ENCODE results near the gene SLC35F4. TPM values are rescaled to one million over a fixed set of nuclear protein-coding genes. Genes with fewer than 3 reads are reported as not detected.
A peak's percentile ranks its signal among the peaks of the same experiment; 100 is the strongest.

SLC35F4 gene
- total RNA-seq, 4 donors from 2014 or later = not detected

- no peak for TF ChIP-seq EP300 (IDR thresholded peaks at IDR 0.05)
- TF ChIP-seq, protein P1, sequence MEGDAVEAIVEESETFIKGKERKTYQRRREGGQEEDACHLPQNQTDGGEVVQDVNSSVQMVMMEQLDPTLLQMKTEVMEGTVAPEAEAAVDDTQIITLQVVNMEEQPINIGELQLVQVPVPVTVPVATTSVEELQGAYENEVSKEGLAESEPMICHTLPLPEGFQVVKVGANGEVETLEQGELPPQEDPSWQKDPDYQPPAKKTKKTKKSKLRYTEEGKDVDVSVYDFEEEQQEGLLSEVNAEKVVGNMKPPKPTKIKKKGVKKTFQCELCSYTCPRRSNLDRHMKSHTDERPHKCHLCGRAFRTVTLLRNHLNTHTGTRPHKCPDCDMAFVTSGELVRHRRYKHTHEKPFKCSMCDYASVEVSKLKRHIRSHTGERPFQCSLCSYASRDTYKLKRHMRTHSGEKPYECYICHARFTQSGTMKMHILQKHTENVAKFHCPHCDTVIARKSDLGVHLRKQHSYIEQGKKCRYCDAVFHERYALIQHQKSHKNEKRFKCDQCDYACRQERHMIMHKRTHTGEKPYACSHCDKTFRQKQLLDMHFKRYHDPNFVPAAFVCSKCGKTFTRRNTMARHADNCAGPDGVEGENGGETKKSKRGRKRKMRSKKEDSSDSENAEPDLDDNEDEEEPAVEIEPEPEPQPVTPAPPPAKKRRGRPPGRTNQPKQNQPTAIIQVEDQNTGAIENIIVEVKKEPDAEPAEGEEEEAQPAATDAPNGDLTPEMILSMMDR (IDR thresholded peaks at IDR 0.05) = no peak
- no peak for TF ChIP-seq POLR2A (IDR thresholded peaks at IDR 0.05)
Measured at GRCh38 chr14:57848786-57849185, 17.1 kb downstream of the SLC35F4 start.

DNA sequence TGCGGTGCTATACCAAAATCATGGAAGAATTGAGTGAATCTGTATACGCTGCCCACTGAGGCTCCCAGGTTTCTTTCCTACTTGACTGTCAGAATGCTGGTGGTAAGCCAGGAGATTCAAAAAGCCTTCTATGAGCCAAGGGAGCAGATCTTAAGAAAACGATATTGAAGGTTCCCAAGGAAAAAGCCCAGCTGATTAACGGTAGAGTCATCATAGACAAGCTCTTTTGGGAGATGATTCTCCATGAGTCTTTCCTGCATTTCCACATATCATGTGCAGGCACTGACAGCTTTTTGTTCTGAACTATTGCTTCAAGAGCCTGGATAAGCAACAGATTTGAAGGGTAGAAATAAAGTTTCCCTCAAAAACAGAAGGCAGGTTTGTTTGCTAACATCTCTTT, 17.5 kb downstream of the SLC35F4 start:
- 84 to 87% methylated on average over 4 of the region's 4 CpGs for WGBS, 2 donors
- Histone ChIP-seq H3K27ac (no peak overlapping the region), H3K9me3 (no peaks in the 10 kb centered on the region), H3K4me3 (no peak overlapping the region), H3K4me1 (peaks cover 0 to 20% (median 0%) of the 10 kb centered on the region in 4 donors), H3K27me3 (no peaks in the 10 kb centered on the region), H3K36me3 (no peaks in the 10 kb centered on the region)
- no peak for DNase-seq (ENCODE audit: low spot score in 2 of 2)
- TF ChIP-seq, protein P1 (IDR thresholded peaks at IDR 0.05) = no peak
- no peak for TF ChIP-seq EP300 (IDR thresholded peaks at IDR 0.05)
- TF ChIP-seq POLR2A (IDR thresholded peaks at IDR 0.05) = no peak

More at GRCh38 chr14:57848786-57849185, 17.1 kb downstream of the SLC35F4 start:
- WGBS, 2 donors = 72 to 86% methylated on average over 3 of the region's 3 CpGs
- no peak overlapping the region for H3K4me3 ChIP-seq
- no peak overlapping the region for H3K27ac ChIP-seq
- H3K36me3 ChIP-seq = no peaks in the 10 kb centered on the region
- H3K4me1 ChIP-seq = peaks cover 0 to 20% (median 0%) of the 10 kb centered on the region in 4 donors
- DNase-seq (ENCODE audit: low spot score in 2 of 2) = no peak
- no peaks in the 10 kb centered on the region for H3K27me3 ChIP-seq
- no peaks in the 10 kb centered on the region for H3K9me3 ChIP-seq

DNA sequence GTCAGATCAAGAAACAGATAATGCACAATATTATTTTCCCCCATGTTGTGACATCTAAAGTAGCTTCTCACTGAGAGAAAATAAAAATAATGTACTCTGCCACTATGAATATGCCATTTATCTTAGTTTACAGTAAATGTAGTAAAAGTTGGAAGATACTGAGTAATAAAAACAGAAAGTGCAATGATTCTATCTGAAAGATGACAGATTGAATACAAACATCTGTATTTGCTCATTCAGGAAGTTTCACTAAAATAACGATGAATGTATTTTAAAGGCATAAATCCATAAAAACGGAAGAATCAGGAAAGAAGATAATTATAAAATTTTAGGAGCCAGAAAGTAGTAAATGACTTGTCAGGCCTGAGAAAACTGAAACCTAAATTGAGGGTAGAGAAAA, 18.2 kb downstream of the SLC35F4 start:
- TF ChIP-seq, protein P1 (IDR thresholded peaks at IDR 0.05) = no peak
- no peak for TF ChIP-seq POLR2A (IDR thresholded peaks at IDR 0.05)
- no peak for TF ChIP-seq EP300 (IDR thresholded peaks at IDR 0.05)
- no peaks in the 10 kb centered on the region for H3K9me3 ChIP-seq
- H3K27me3 ChIP-seq = no peaks in the 10 kb centered on the region
- H3K36me3 ChIP-seq = no peaks in the 10 kb centered on the region
- peaks cover 0 to 20% (median 0%) of the 10 kb centered on the region in 4 donors for H3K4me1 ChIP-seq
- H3K27ac ChIP-seq = no peak overlapping the region
- H3K4me3 ChIP-seq = no peak overlapping the region
- 64 to 70% methylated on average over 2 of the region's 2 CpGs for WGBS, 2 donors
- DNase-seq (ENCODE audit: low spot score in 2 of 2) = no peak

DNA sequence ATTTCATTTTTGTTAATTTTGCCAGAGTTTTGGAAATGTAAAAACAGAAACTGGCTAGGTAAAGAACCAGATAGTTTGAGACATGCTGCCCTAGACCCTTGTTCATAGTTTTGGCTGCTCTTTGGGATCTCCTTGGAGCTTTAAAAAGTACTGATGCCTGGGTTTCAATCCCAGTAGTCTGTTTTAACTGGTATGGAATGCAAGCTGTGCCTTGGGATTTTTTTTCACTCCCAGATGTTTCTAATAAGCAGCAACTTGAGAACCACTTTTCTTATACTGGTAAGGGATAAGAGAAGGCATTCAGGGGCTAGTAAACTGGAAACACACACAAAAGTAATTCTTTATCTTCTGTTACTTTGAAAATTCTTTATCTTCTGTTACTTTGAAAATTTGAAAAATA, 18.8 kb downstream of the SLC35F4 start:
- Histone ChIP-seq H3K27me3 (no peaks in the 10 kb centered on the region), H3K4me1 (peaks cover 0 to 20% (median 0%) of the 10 kb centered on the region in 4 donors), H3K9me3 (no peaks in the 10 kb centered on the region), H3K36me3 (no peaks in the 10 kb centered on the region), H3K27ac (peak overlapping the region in 1 of 4 donors; percentile 48), H3K4me3 (no peak overlapping the region)
- no peak for DNase-seq (ENCODE audit: low spot score in 2 of 2)
- TF ChIP-seq EP300 (IDR thresholded peaks at IDR 0.05) = no peak
- TF ChIP-seq POLR2A (IDR thresholded peaks at IDR 0.05) = no peak

- no peak for DNase-seq (ENCODE audit: low spot score in 2 of 2)
- Histone ChIP-seq H3K4me3 (no peak overlapping the region), H3K27me3 (no peaks in the 10 kb centered on the region), H3K36me3 (no peaks in the 10 kb centered on the region), H3K4me1 (peaks cover 0 to 20% (median 0%) of the 10 kb centered on the region in 4 donors), H3K27ac (peak overlapping the region in 1 of 4 donors; percentile 48), H3K9me3 (no peaks in the 10 kb centered on the region)
- TF ChIP-seq POLR2A (IDR thresholded peaks at IDR 0.05) (no peak), EP300 (IDR thresholded peaks at IDR 0.05) (no peak)
- TF ChIP-seq, protein P1 (IDR thresholded peaks at IDR 0.05) = no peak
- whole genome bisulfite sequencing, 2 donors = 54 to 58% methylated on average over 2 of the region's 2 CpGs
Measured at GRCh38 chr14:57846596-57846995, 19.3 kb downstream of the SLC35F4 start.
